Stimulated activated CD8-positive, alpha-beta memory T cell treated with anti-CD3 and anti-CD28 coated beads, Interleukin-4, amount 100 ng/mL, for 24 hours (primary cell): ENCODE data around the gene BET1.
"Not testable (repeated sequence)": the region's sequence is repeated elsewhere in the genome, so short reads cannot be mapped to it uniquely, and the experiment has no call there.

Experiments used
- DNase-seq: peaks from one replicate; pipeline ENCODE4 v3.0.0-alpha.2; 2020; ENCODE audit warnings: low read depth

BET1 gene

GRCh38 chr7:94004024-94004951, at the start of gene BET1:
TSS of gene BET1 (minus strand) at chr7:94004355. CDS start at chr7:94004216, 139 bp downstream.
- DNase-seq, result peak; percentile 91

- no peak for DNase-seq
Observed at GRCh38 chr7:94053532-94053931, 49.4 kb upstream of the BET1 start.

- no peak for DNase-seq
Observed at GRCh38 chr7:94052398-94053180, 48.4 kb upstream of the BET1 start.

GRCh38 chr7:94050046-94050445, 45.9 kb upstream of the BET1 start:
- DNase-seq, result no peak

- no peak for DNase-seq
Observed at GRCh38 chr7:94049615-94050014, 45.5 kb upstream of the BET1 start.

- DNase-seq, result no peak
Observed at GRCh38 chr7:94048755-94049154, 44.6 kb upstream of the BET1 start.

- DNase-seq, result no peak
Observed at GRCh38 chr7:94047956-94048355, 43.8 kb upstream of the BET1 start.

- DNase-seq, result no peak
Observed at GRCh38 chr7:94045581-94045980, 41.4 kb upstream of the BET1 start.

GRCh38 chr7:94044806-94045205, 40.7 kb upstream of the BET1 start:
- DNase-seq, result no peak

- no peak for DNase-seq
Observed at GRCh38 chr7:94043299-94043698, 39.1 kb upstream of the BET1 start.

GRCh38 chr7:94042381-94042780, 38.2 kb upstream of the BET1 start:
- DNase-seq, result no peak

- DNase-seq, result no peak
Observed at GRCh38 chr7:94041529-94041928, 37.4 kb upstream of the BET1 start.

- no peak for DNase-seq
Observed at GRCh38 chr7:94040254-94040653, 36.1 kb upstream of the BET1 start.

GRCh38 chr7:94039368-94040035, 35.3 kb upstream of the BET1 start:
- DNase-seq, result no peak

GRCh38 chr7:94031865-94032264, 27.7 kb upstream of the BET1 start:
- DNase-seq, result no peak

GRCh38 chr7:94030634-94031033, 26.5 kb upstream of the BET1 start:
- DNase-seq, result no peak

- DNase-seq, result no peak
Observed at GRCh38 chr7:94029976-94030375, 25.8 kb upstream of the BET1 start.

- DNase-seq, result no peak
Observed at GRCh38 chr7:94028768-94029167, 24.6 kb upstream of the BET1 start.

- not testable (repeated sequence) for DNase-seq
Observed at GRCh38 chr7:94026619-94027018, 22.5 kb upstream of the BET1 start.

GRCh38 chr7:94022550-94022949, 18.4 kb upstream of the BET1 start:
- DNase-seq, result no peak

- DNase-seq, result no peak
Observed at GRCh38 chr7:94016786-94017185, 12.6 kb upstream of the BET1 start.

GRCh38 chr7:94015538-94015937, 11.4 kb upstream of the BET1 start:
- no peak for DNase-seq

GRCh38 chr7:94012746-94013145, 8.6 kb upstream of the BET1 start:
- no peak for DNase-seq
